ENCODE results near the gene ACTC1. TPM values are rescaled to one million over a fixed set of nuclear protein-coding genes. Genes with fewer than 3 reads are reported as not detected.

ACTC1 gene
- polyA plus RNA-seq, 6 donors from 2014 or later: not detected

Other genes with a start within 250 kb of the ACTC1 start
- 10 to 100 TPM in 2 of 6 donors, 1 to 10 TPM in 4; 2.7 to 11.7 (median 8.0) TPM for gene GOLGA8B, start 211.9 kb downstream of the ACTC1 start, polyA plus RNA-seq (ENCODE audit: low read depth in 6 of 6)
- not detected for gene GJD2, start 40.6 kb downstream of the ACTC1 start, polyA plus RNA-seq (ENCODE audit: low read depth in 6 of 6)
- gene AQR, start 174.2 kb upstream of the ACTC1 start, polyA plus RNA-seq (ENCODE audit: low read depth in 6 of 6): 10 to 100 TPM in 4 of 6 donors, 1 to 10 TPM in 2; 6.3 to 16.6 (median 11.2) TPM
- 100 to 1,000 TPM in 5 of 6 donors, 10 to 100 TPM in 1; 67.4 to 180 (median 148) TPM for gene ZNF770, start 192.7 kb upstream of the ACTC1 start, polyA plus RNA-seq (ENCODE audit: low read depth in 6 of 6)

All from naive B cell (primary cell).